Activated naive CD8-positive, alpha-beta T cell treated with anti-CD3 and anti-CD28 coated beads, Interleukin-2, amount 50 U/mL, for 16 hours (primary cell): Measurements from ENCODE around the gene PCDHB13.
"Not testable (repeated sequence)": the region's sequence is repeated elsewhere in the genome, so short reads cannot be mapped to it uniquely, and the experiment has no call there.

Experiments
- DNase-seq: peaks from one replicate; pipeline ENCODE4 v3.0.0-alpha.2; 2020; ENCODE audit warnings: low read depth, low spot score

PCDHB13 gene

GRCh38 chr5:141201646-141202045 is 12.1 kb upstream of the PCDHB13 start:
- not testable (repeated sequence) for DNase-seq

DNA sequence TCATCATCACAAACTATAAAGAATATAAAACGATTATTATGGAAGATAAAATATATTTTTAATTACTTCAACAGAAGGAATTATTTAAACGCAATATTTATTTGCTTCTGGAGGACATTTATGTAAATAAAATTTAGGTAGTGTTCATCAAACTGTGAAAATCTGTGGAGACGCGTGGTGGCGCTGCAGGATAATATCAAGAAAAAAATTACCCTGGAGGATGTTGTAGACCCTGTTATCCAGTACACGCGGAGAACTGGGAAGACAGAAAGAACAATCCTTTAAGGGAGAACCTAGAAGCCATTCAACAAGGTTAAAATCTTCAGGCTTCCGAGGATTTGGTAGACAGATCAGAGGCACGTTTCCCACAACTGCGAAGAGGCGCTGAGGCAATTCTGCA is 5.2 kb upstream of the PCDHB13 start, which contains the start of gene PCDHB12:
PCDHB12 (plus strand) TSS at position 242 of the 400 bp plus-strand sequence. CDS start 189 bp downstream, outside the sequence.
- no peak for DNase-seq

GRCh38 chr5:141210281-141210680 is 3.4 kb upstream of the PCDHB13 start:
- DNase-seq: not testable (repeated sequence)

DNA sequence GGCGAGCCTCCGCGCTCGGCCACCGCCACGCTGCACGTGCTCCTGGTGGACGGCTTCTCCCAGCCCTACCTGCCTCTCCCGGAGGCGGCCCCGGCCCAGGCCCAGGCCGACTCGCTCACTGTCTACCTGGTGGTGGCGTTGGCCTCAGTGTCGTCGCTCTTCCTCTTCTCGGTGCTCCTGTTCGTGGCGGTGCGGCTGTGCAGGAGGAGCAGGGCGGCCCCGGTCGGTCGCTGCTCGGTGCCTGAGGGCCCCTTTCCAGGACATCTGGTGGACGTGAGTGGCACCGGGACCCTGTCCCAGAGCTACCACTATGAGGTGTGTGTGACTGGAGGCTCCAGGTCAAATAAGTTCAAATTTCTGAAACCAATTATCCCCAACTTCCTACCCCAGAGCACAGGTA is 2.9 kb upstream of the PCDHB13 start:
- DNase-seq: not testable (repeated sequence)

- not testable (repeated sequence) for DNase-seq
Observed at GRCh38 chr5:141214583-141214982, 864 bp downstream of the PCDHB13 start.

DNA sequence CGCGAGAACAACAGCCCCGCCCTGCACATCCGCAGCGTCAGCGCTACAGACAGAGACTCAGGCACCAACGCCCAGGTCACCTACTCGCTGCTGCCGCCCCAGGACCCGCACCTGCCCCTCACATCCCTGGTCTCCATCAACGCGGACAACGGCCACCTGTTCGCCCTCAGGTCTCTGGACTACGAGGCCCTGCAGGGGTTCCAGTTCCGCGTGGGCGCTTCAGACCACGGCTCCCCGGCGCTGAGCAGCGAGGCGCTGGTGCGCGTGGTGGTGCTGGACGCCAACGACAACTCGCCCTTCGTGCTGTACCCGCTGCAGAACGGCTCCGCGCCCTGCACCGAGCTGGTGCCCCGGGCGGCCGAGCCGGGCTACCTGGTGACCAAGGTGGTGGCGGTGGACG is 1.8 kb downstream of the PCDHB13 start:
- DNase-seq: not testable (repeated sequence)

GRCh38 chr5:141216035-141216434 is 2.3 kb downstream of the PCDHB13 start:
- not testable (repeated sequence) for DNase-seq

GRCh38 chr5:141223112-141223783 is 9.5 kb downstream of the PCDHB13 start, which contains the start of gene PCDHB14:
TSS of gene PCDHB14 (plus strand) at chr5:141223343. CDS start at chr5:141223506, 163 bp downstream.
- DNase-seq: no peak

DNA sequence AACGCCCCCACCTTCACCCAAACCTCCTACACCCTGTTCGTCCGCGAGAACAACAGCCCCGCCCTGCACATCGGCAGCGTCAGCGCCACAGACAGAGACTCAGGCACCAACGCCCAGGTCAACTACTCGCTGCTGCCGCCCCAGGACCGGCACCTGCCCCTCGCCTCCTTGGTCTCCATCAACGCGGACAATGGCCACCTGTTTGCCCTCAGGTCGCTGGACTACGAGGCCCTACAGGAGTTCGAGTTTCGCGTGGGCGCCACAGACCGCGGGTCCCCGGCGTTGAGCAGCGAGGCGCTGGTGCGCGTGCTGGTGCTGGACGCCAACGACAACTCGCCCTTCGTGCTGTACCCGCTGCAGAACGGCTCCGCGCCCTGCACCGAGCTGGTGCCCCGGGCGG is 11.1 kb downstream of the PCDHB13 start:
- DNase-seq: not testable (repeated sequence)

- not testable (repeated sequence) for DNase-seq
Observed at GRCh38 chr5:141225421-141225820, 11.7 kb downstream of the PCDHB13 start.

- DNase-seq: no peak
Observed at GRCh38 chr5:141234109-141234667, 20.5 kb downstream of the PCDHB13 start.

GRCh38 chr5:141235922-141236321 is 22.2 kb downstream of the PCDHB13 start:
- not testable (repeated sequence) for DNase-seq

GRCh38 chr5:141236516-141237313 is 23.0 kb downstream of the PCDHB13 start:
- no peak for DNase-seq

DNA sequence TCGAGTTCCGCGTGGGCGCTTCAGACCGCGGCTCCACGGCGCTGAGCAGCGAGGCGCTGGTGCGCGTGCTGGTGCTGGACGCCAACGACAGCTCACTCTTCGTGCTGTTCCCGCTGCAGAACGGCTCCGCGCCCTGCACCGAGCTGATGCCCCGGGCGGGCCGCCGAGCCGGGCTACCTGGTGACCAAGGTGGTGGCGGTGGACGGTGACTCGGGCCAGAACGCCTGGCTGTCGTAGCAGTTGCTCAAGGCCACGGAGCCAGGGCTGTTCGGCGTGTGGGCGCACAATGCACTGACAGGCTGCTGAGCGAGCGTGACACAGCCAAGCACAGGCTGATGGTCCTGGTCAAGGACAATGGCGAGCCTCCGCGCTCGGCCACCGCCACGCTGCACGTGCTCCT is 27.8 kb downstream of the PCDHB13 start:
- no peak for DNase-seq

DNA sequence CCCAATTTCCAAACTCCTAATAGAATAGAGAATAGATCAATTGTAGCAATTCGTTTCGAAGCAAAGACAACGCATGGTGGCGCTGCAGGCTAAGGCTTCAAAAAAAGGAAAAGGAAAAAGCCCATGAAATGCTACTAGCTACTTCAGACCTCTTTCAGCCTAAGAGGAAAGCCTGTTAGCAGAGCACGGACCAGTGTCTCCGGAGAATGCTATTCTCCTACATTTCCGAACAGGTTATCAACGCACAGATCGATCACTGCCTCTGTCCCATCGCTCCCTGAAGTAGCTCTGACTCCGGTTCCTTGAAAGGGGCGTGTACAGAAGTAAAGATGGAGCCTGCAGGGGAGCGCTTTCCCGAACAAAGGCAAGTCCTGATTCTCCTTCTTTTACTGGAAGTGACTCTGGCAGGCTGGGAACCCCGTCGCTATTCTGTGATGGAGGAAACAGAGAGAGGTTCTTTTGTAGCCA is 31.6 kb downstream of the PCDHB13 start, which contains the start of gene PCDHB15:
PCDHB15 (plus strand) TSS at position 146 of the 468 bp plus-strand sequence; CDS start at position 330, 184 bp downstream.
- no peak for DNase-seq

GRCh38 chr5:141246971-141247370 is 33.3 kb downstream of the PCDHB13 start:
- DNase-seq: not testable (repeated sequence)

- not testable (repeated sequence) for DNase-seq
Observed at GRCh38 chr5:141247434-141247833, 33.7 kb downstream of the PCDHB13 start.

DNA sequence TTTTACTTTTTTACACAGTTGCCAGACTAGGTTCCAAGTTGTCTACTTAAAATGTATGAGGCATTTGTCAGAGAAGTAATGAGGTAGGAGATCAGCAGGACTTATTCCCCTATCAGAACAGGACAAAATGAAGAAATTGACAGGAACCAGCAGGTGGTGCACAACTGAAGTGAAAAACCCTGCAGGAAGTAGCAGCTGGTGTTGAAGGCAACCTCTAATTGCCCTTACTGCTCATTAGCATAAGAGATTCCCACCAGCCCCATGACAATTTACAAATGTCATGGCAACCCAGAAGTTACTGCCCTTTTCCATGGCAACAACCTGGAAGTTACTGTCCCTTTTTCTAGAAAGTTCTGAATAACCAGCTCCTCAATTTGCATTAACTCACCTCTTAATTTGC is 36.9 kb downstream of the PCDHB13 start:
- DNase-seq: no peak

DNA sequence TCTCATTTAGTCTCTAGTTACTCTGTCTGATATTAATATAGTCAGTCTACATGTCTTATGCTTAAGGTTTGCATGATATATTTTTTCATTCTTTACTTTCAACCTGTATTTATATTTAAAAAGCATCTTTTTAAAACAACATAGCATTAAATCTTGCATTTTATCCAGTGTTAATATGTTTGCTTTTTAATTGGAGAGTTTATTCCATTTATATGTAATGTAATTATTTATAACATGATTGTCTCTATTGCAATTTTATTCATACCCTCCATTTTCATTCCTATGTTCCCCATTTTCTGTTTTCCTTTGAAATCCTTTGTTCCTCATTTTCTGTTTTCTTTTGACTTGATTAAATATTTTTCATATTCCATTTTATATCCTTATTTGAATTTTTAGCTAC is 44.7 kb downstream of the PCDHB13 start:
- DNase-seq: no peak

GRCh38 chr5:141258948-141259347 is 45.2 kb downstream of the PCDHB13 start:
- DNase-seq: no peak

GRCh38 chr5:141260458-141261237 is 46.9 kb downstream of the PCDHB13 start:
- DNase-seq: no peak
